Trophoblast cell (in vitro differentiated cells and primary cell): ENCODE data around the gene MYO1A.

Source experiments
- DNase-seq, 2 donors: peaks; one replicate each; pipeline ENCODE4 v3.0.0-alpha.2; 2016
- H2AFZ ChIP-seq: 2 replicates; pipeline ENCODE4 v1.6.1; 2013; ENCODE audit warnings: low read length, moderate library complexity, mild to moderate bottlenecking; ENCODE audit not compliant: insufficient read depth, poor library complexity
- H2AK5ac ChIP-seq: 2 replicates; pipeline ENCODE4 v1.6.1; 2013; ENCODE audit warnings: mild to moderate bottlenecking, low read length
- H2BK120ac ChIP-seq: 2 replicates; pipeline ENCODE4 v1.6.1; 2013; ENCODE audit warnings: low read length, mild to moderate bottlenecking, moderate library complexity; ENCODE audit not compliant: insufficient read depth, poor library complexity
- H2BK12ac ChIP-seq: 2 replicates; pipeline ENCODE4 v1.6.1; 2013; ENCODE audit warnings: mild to moderate bottlenecking, low read length, moderate library complexity
- H2BK5ac ChIP-seq: 2 replicates; pipeline ENCODE4 v1.6.1; 2013; ENCODE audit warnings: low read length, low read depth, moderate library complexity, mild to moderate bottlenecking; ENCODE audit not compliant: poor library complexity
- H3K14ac ChIP-seq: 2 replicates; pipeline ENCODE4 v1.6.1; 2013; ENCODE audit warnings: mild to moderate bottlenecking, low read length
- H3K18ac ChIP-seq: 2 replicates; pipeline ENCODE4 v1.6.1; 2013; ENCODE audit warnings: mild to moderate bottlenecking, low read length
- H3K23ac ChIP-seq: 2 replicates; pipeline ENCODE4 v1.6.1; 2013; ENCODE audit warnings: low read length
- H3K27ac ChIP-seq: 2 replicates; pipeline ENCODE4 v1.5.1; 2013; ENCODE audit warnings: low read depth, mild to moderate bottlenecking, inconsistent platforms, low read length, moderate library complexity
- H3K27me3 ChIP-seq: 2 replicates; pipeline ENCODE4 v1.6.1; 2013; ENCODE audit warnings: inconsistent platforms, mild to moderate bottlenecking, low read length, moderate library complexity; ENCODE audit not compliant: insufficient read depth
- H3K36me3 ChIP-seq, 2 experiments: 1 replicate in 1 of 2; 2 replicates in 1 of 2; pipeline ENCODE4 v1.6.1; 2013; ENCODE audit warnings: low read length in 2 of 2, mild to moderate bottlenecking in 2 of 2, moderate library complexity in 1 of 2; ENCODE audit not compliant: insufficient read depth in 2 of 2, control insufficient read depth in 1 of 2
- H3K4ac ChIP-seq: 2 replicates; pipeline ENCODE4 v1.6.1; 2013; ENCODE audit warnings: low read depth, mild to moderate bottlenecking, low read length, moderate library complexity
- H3K4me1 ChIP-seq, 2 experiments: 1 replicate in 1 of 2; 2 replicates in 1 of 2; pipeline ENCODE4 v1.6.1; 2013; ENCODE audit warnings: low read length in 2 of 2, mild to moderate bottlenecking in 2 of 2, moderate library complexity in 1 of 2; ENCODE audit not compliant: insufficient read depth in 2 of 2, control insufficient read depth in 1 of 2
- H3K4me2 ChIP-seq: 2 replicates; pipeline ENCODE4 v1.6.1; 2013; ENCODE audit warnings: inconsistent platforms, mild to moderate bottlenecking, low read length, moderate library complexity
- H3K4me3 ChIP-seq: 2 replicates; pipeline ENCODE4 v1.5.1; 2013; ENCODE audit warnings: mild to moderate bottlenecking, low read depth, low read length, inconsistent platforms
- H3K79me1 ChIP-seq: one replicate; pipeline ENCODE4 v1.6.1; 2013; ENCODE audit warnings: low read length
- H3K79me2 ChIP-seq: 2 replicates; pipeline ENCODE4 v1.6.1; 2013; ENCODE audit warnings: low read length, mild to moderate bottlenecking; ENCODE audit not compliant: control insufficient read depth, insufficient read depth, poor library complexity
- H3K9ac ChIP-seq: 2 replicates; pipeline ENCODE4 v1.6.1; 2013; ENCODE audit warnings: mild to moderate bottlenecking, low read length
- H3K9me3 ChIP-seq: 2 replicates; pipeline ENCODE4 v1.6.1; 2013; ENCODE audit warnings: low read depth, mild to moderate bottlenecking, control low read depth, inconsistent platforms, low read length; ENCODE audit not compliant: insufficient read depth
- H4K12ac ChIP-seq: 2 replicates; pipeline ENCODE4 v1.6.1; 2013; ENCODE audit warnings: low read depth, mild to moderate bottlenecking, low read length, moderate library complexity
- H4K8ac ChIP-seq: 2 replicates; pipeline ENCODE4 v1.6.1; 2013; ENCODE audit warnings: low read depth, mild to moderate bottlenecking, low read length, moderate library complexity
- H4K91ac ChIP-seq: one replicate; pipeline ENCODE4 v1.6.1; 2013; ENCODE audit warnings: low read depth, mild to moderate bottlenecking, low read length, moderate library complexity
- WGBS: extraction: QIAGEN DNeasy Blood & Tissue Kit; methylation state at CpG from one replicate; pipeline ENCODE4 v1.1.7; 2013; ENCODE audit warnings: missing lambda C conversion rate; ENCODE audit not compliant: insufficient read length, insufficient coverage; ENCODE audit errors: extremely low coverage; 5-methylcytosine and 5-hydroxymethylcytosine counted together

Gene MYO1A

GRCh38 chr12:57093415-57094207 lies 43.7 kb upstream of the MYO1A start:
- Histone ChIP-seq H3K4ac (peak overlapping the region; percentile 42), H3K4me2 (peak overlapping the region; percentile 23), H2BK12ac (peak overlapping the region; percentile 32), H2AFZ (no peak overlapping the region), H3K23ac (no peak overlapping the region), H3K4me3 (no peak overlapping the region), H3K27me3 (no peaks in the 10 kb centered on the region), H4K12ac (peak overlapping the region; percentile 56), H3K79me2 (peaks cover 14% of the 10 kb centered on the region), H2AK5ac (peak overlapping the region; percentile 84), H4K91ac (peak overlapping the region; percentile 84), H3K9ac (no peak overlapping the region), H3K18ac (peak overlapping the region; percentile 48), H3K27ac (peak overlapping the region; percentile 71), H2BK120ac (peak overlapping the region; percentile 57), H3K36me3 (peaks cover 58 to 67% of the 10 kb centered on the region in 2 experiments), H4K8ac (peak overlapping the region; percentile 34), H2BK5ac (peak overlapping the region; percentile 35), H3K79me1 (peaks cover 16% of the 10 kb centered on the region), H3K14ac (peak overlapping the region; percentile 43), H3K4me1 (peaks cover 18 to 22% of the 10 kb centered on the region in 2 experiments), H3K9me3 (peaks cover 2% of the 10 kb centered on the region)
- DNase-seq: peak in 1 of 2 donors; percentile 49
- no CpG with 5 or more reads among the region's 24 CpGs for WGBS

- H2BK120ac ChIP-seq: no peak overlapping the region
- no peaks in the 10 kb centered on the region for H3K27me3 ChIP-seq
- DNase-seq: no peak
- peaks cover 19% of the 10 kb centered on the region for H3K79me2 ChIP-seq
- H4K91ac ChIP-seq: no peak overlapping the region
- peaks cover 18 to 22% of the 10 kb centered on the region in 2 experiments for H3K4me1 ChIP-seq
- H3K9ac ChIP-seq: peak overlapping the region; percentile 4
- peaks cover 2% of the 10 kb centered on the region for H3K9me3 ChIP-seq
- no peak overlapping the region for H2AFZ ChIP-seq
- no peak overlapping the region for H3K4me2 ChIP-seq
- peak overlapping the region; percentile 71 for H3K27ac ChIP-seq
- H3K79me1 ChIP-seq: peaks cover 21% of the 10 kb centered on the region
- no peak overlapping the region for H4K12ac ChIP-seq
- H2AK5ac ChIP-seq: no peak overlapping the region
- H3K4me3 ChIP-seq: no peak overlapping the region
- H3K4ac ChIP-seq: no peak overlapping the region
- H2BK5ac ChIP-seq: no peak overlapping the region
- no peak overlapping the region for H3K18ac ChIP-seq
- no peak overlapping the region for H3K14ac ChIP-seq
- H3K36me3 ChIP-seq: peaks cover 56 to 62% of the 10 kb centered on the region in 2 experiments
- H2BK12ac ChIP-seq: no peak overlapping the region
- no peak overlapping the region for H3K23ac ChIP-seq
- no CpG with 5 or more reads among the region's 4 CpGs for WGBS
- H4K8ac ChIP-seq: no peak overlapping the region
Observed at GRCh38 chr12:57092876-57093414, 43.0 kb upstream of the MYO1A start.

- Histone ChIP-seq H4K12ac (no peak overlapping the region), H3K18ac (no peak overlapping the region), H3K4me1 (peaks cover 18 to 22% of the 10 kb centered on the region in 2 experiments), H3K9ac (no peak overlapping the region), H3K23ac (no peak overlapping the region), H2BK5ac (no peak overlapping the region), H3K79me2 (peaks cover 19% of the 10 kb centered on the region), H3K27me3 (no peaks in the 10 kb centered on the region), H2AFZ (no peak overlapping the region), H2BK120ac (no peak overlapping the region), H3K36me3 (peaks cover 56 to 61% of the 10 kb centered on the region in 2 experiments), H3K4ac (no peak overlapping the region), H3K4me3 (no peak overlapping the region), H3K14ac (no peak overlapping the region), H4K91ac (no peak overlapping the region), H3K4me2 (no peak overlapping the region), H3K9me3 (peaks cover 2% of the 10 kb centered on the region), H4K8ac (no peak overlapping the region), H2BK12ac (no peak overlapping the region), H3K79me1 (peaks cover 22% of the 10 kb centered on the region), H2AK5ac (no peak overlapping the region), H3K27ac (no peak overlapping the region)
- no CpG with 5 or more reads among the region's 5 CpGs for WGBS
- no peak for DNase-seq
Observed at GRCh38 chr12:57092529-57092862, 42.6 kb upstream of the MYO1A start.

GRCh38 chr12:57091638-57092528 lies 42.0 kb upstream of the MYO1A start:
- Histone ChIP-seq H4K12ac (no peak overlapping the region), H3K79me2 (peaks cover 22% of the 10 kb centered on the region), H4K8ac (no peak overlapping the region), H3K4ac (peak overlapping the region; percentile 60), H3K27me3 (no peaks in the 10 kb centered on the region), H3K4me1 (peaks cover 18 to 22% of the 10 kb centered on the region in 2 experiments), H2AFZ (no peak overlapping the region), H3K14ac (no peak overlapping the region), H3K4me3 (no peak overlapping the region), H3K9me3 (peaks cover 2% of the 10 kb centered on the region), H3K27ac (no peak overlapping the region), H3K36me3 (peaks cover 55 to 57% of the 10 kb centered on the region in 2 experiments), H3K9ac (no peak overlapping the region), H3K23ac (no peak overlapping the region), H3K79me1 (peaks cover 27% of the 10 kb centered on the region), H2BK120ac (no peak overlapping the region), H3K18ac (no peak overlapping the region), H4K91ac (no peak overlapping the region), H2BK5ac (no peak overlapping the region), H3K4me2 (no peak overlapping the region), H2BK12ac (no peak overlapping the region), H2AK5ac (no peak overlapping the region)
- DNase-seq: no peak
- no CpG with 5 or more reads among the region's 25 CpGs for WGBS
